GM12801 (cell line): ENCODE results near the gene AP2M1.

Source experiments
- CTCF ChIP-seq: IDR thresholded peaks from one replicate; pipeline ENCODE4 v1.5.1; 2011; ENCODE audit warnings: control low read depth; ENCODE audit not compliant: insufficient read length; ENCODE audit errors: extremely low read depth

AP2M1 gene

GRCh38 chr3:184158404-184158803, 16.3 kb upstream of the AP2M1 start:
- no peak for TF ChIP-seq CTCF

GRCh38 chr3:184160456-184160855, 14.2 kb upstream of the AP2M1 start:
- TF ChIP-seq CTCF = no peak

- TF ChIP-seq CTCF = no peak
These were observed 9.9 kb upstream of the AP2M1 start for GRCh38 chr3:184164648-184165330.

GRCh38 chr3:184165543-184165942, 9.1 kb upstream of the AP2M1 start:
- TF ChIP-seq CTCF = no peak

- TF ChIP-seq CTCF = no peak
These were observed 8.0 kb upstream of the AP2M1 start for GRCh38 chr3:184166671-184167070.

- TF ChIP-seq CTCF = no peak
These were observed 6.9 kb upstream of the AP2M1 start for GRCh38 chr3:184167786-184168185.

- no peak for TF ChIP-seq CTCF
These were observed 6.1 kb upstream of the AP2M1 start for GRCh38 chr3:184168363-184169120.
